Transverse colon (tissue), 4 donors: ENCODE measurements around the gene MTERF4. TPM values are rescaled to one million over a fixed set of nuclear protein-coding genes. Genes with fewer than 3 reads are reported as not detected.

ENCODE experiments used
- DNase-seq: peaks from one replicate; pipeline ENCODE4 v3.0.0-alpha.2; 2019
- H3K27ac ChIP-seq, 4 donors: fragments of 200-600 bp; sonication (generic); 2 replicates each; pipeline ENCODE4 v1.5.1; 2016 to 2018; ENCODE audit warnings: inconsistent platforms in 4 of 4
- H3K27me3 ChIP-seq: fragments of 200-600 bp; sonication (generic); 2 replicates; pipeline ENCODE4 v1.5.1; 2017; ENCODE audit warnings: inconsistent platforms
- H3K36me3 ChIP-seq, 4 donors: fragments of 200-600 bp; sonication (generic); 2 replicates each; pipeline ENCODE4 v1.5.1; 2017 to 2019; ENCODE audit warnings: inconsistent platforms in 4 of 4
- H3K4me1 ChIP-seq, 4 donors: fragments of 200-600 bp; sonication (generic); 2 replicates each; pipeline ENCODE4 v1.5.1; 2017 to 2020; ENCODE audit warnings: inconsistent platforms in 4 of 4
- H3K4me3 ChIP-seq, 4 donors: fragments of 200-600 bp; sonication (generic); 1 replicate in 1 of 4; 2 replicates in 3 of 4; pipeline versions ENCODE4 v1.5.1 to v1.6.1; 2017 to 2019; ENCODE audit warnings: inconsistent platforms in 4 of 4
- H3K9me3 ChIP-seq, 2 donors: fragments of 200-600 bp; sonication (generic); 2 replicates each; pipeline ENCODE4 v1.5.1; 2017 to 2019; ENCODE audit warnings: inconsistent platforms in 2 of 2
- CTCF ChIP-seq, 5 experiments: fragments of 200-600 bp in 3 of 5; fragments of 450-650 bp in 2 of 5; sonication (generic) in 3 of 5; IDR thresholded peaks; 1 replicate in 2 of 5; 2 replicates in 3 of 5; pipeline ENCODE4 v1.5.1; 2016 to 2017; ENCODE audit warnings: antibody characterized with exemption in 5 of 5, inconsistent platforms in 3 of 5, mild to moderate bottlenecking in 2 of 5, moderate library complexity in 1 of 5
- EP300 ChIP-seq: sonication (generic); formaldehyde crosslinking; IDR thresholded peaks from one replicate; pipeline ENCODE4 v1.6.1; 2017; ENCODE audit warnings: antibody characterized with exemption, low read depth
- POLR2A ChIP-seq: fragments of 450-650 bp; IDR thresholded peaks from one replicate; pipeline ENCODE4 v1.6.1; 2016; ENCODE audit warnings: antibody characterized with exemption, mild to moderate bottlenecking, moderate library complexity
- POLR2AphosphoS5 ChIP-seq, 3 donors: sonication (generic); formaldehyde crosslinking; IDR thresholded peaks; one replicate each; pipeline ENCODE4 v1.6.1; 2016; ENCODE audit warnings: antibody characterized with exemption in 3 of 3
- WGBS, 2 donors: methylation state at CpG; one replicate each; pipeline ENCODE4 v1.1.5; 2018; ENCODE audit warnings: low coverage in 1 of 2; 5-methylcytosine and 5-hydroxymethylcytosine counted together
- in situ Hi-C, 4 donors: fragments of 200-750 bp; cut with MboI; loops; one replicate each; pipeline versions ENCODE4 v1.15.0 to v1.15.1; 2017; ENCODE audit warnings: low sequenced_read_pairs in 3 of 4, low pct_ligation_motif_present in 1 of 4, low pct_unique_long_range_greater_than_20kb in 1 of 4
- intact Hi-C: fragments of 100-400 bp; cut with DNase I; formaldehyde crosslinking; loops from one replicate; pipeline ENCODE4 v1.15.1; 2023; ENCODE audit warnings: low total_unique reads
- total RNA-seq, 4 donors: library from RNA; depleted of rRNA; stranded (reverse); fragments of >200 nt; gene quantifications; one replicate each; pipeline ENCODE4 v1.1.0, GENCODE V29; 2016

The MTERF4 gene
- total RNA-seq, 4 donors from 2014 or later: 25.4 to 161 (median 34.3) TPM

- 74% methylated on average over 18 of the region's 19 CpGs; no CpG with 5 or more reads in 1 of the 2 donors for WGBS, 2 donors
- TF ChIP-seq POLR2A (no peak), CTCF (IDR thresholded peaks at IDR 0.05) (no peak), POLR2AphosphoS5 (IDR thresholded peaks at IDR 0.05) (no peak), EP300 (no peak)
- no peaks in the 10 kb centered on the region for H3K4me1 ChIP-seq
- H3K27ac ChIP-seq: peak overlapping the region in 2 of 4 donors; percentile 9 to 41
- intact Hi-C loops: no loop called here
- H3K36me3 ChIP-seq: no peaks in the 10 kb centered on the region
- no peaks in the 10 kb centered on the region for H3K9me3 ChIP-seq
- H3K27me3 ChIP-seq: no peaks in the 10 kb centered on the region
- H3K4me3 ChIP-seq: no peak overlapping the region
- in situ Hi-C loops: no loop called here
- DNase-seq: no peak
Observed at GRCh38 chr2:241110607-241111439, 8.7 kb upstream of the MTERF4 start.

GRCh38 chr2:241110089-241110606 is 8.1 kb upstream of the MTERF4 start:
- no peak for DNase-seq
- H3K27ac ChIP-seq: peak overlapping the region in 2 of 4 donors; percentile 9 to 41
- no peaks in the 10 kb centered on the region for H3K9me3 ChIP-seq
- no peak overlapping the region for H3K4me3 ChIP-seq
- in situ Hi-C loops (no loop called here), intact Hi-C loops (no loop called here)
- TF ChIP-seq EP300 (no peak), CTCF (IDR thresholded peaks at IDR 0.05) (no peak), POLR2AphosphoS5 (IDR thresholded peaks at IDR 0.05) (no peak), POLR2A (no peak)
- no peaks in the 10 kb centered on the region for H3K36me3 ChIP-seq
- WGBS, 2 donors: 80 to 100% methylated on average over 1 to 9 of the region's 9 CpGs
- H3K27me3 ChIP-seq: no peaks in the 10 kb centered on the region
- H3K4me1 ChIP-seq: no peaks in the 10 kb centered on the region

- 67 to 88% methylated on average over 3 to 14 of the region's 14 CpGs for WGBS, 2 donors
- Histone ChIP-seq H3K27ac (peak overlapping the region in 2 of 4 donors; percentile 35 to 36), H3K4me1 (no peaks in the 10 kb centered on the region)
Observed at GRCh38 chr2:241109210-241110088, 7.4 kb upstream of the MTERF4 start.

More at GRCh38 chr2:241109210-241110088, 7.4 kb upstream of the MTERF4 start:
- no peaks in the 10 kb centered on the region for H3K36me3 ChIP-seq
- H3K4me3 ChIP-seq: no peak overlapping the region
- no peak for DNase-seq
- TF ChIP-seq POLR2A (no peak), POLR2AphosphoS5 (IDR thresholded peaks at IDR 0.05) (no peak), CTCF (IDR thresholded peaks at IDR 0.05) (no peak), EP300 (no peak)
- no peaks in the 10 kb centered on the region for H3K27me3 ChIP-seq
- H3K9me3 ChIP-seq: no peaks in the 10 kb centered on the region
- in situ Hi-C loops (no loop called here), intact Hi-C loops (no loop called here)
